Left lung (tissue), 10 donors: ENCODE measurements around the gene CDS2. TPM values are rescaled to one million over a fixed set of nuclear protein-coding genes. Genes with fewer than 3 reads are reported as not detected.
A peak's percentile ranks its signal among the peaks of the same experiment; 100 is the strongest.

ENCODE experiments used
- ATAC-seq: fragments of 200-7000 bp; cut with Tn5 transposase; one replicate; pipeline ENCODE4 v1.9.1; 2020; ENCODE audit warnings: moderate library complexity
- DNase-seq, 4 donors: peaks; one replicate each; pipeline ENCODE4 v3.0.0-alpha.2; 2013 to 2020
- H3K27ac ChIP-seq, 2 donors: fragments of 200-600 bp; sonication (generic) in 1 of 2; one replicate each; pipeline versions ENCODE4 v1.5.0 to v1.8.0; 2020 to 2021
- H3K27me3 ChIP-seq, 2 donors: fragments of 200-600 bp; sonication (generic) in 1 of 2; one replicate each; pipeline versions ENCODE4 v1.5.0 to v1.8.0; 2020 to 2021
- H3K36me3 ChIP-seq, 2 donors: fragments of 200-600 bp; sonication (generic) in 1 of 2; one replicate each; pipeline versions ENCODE4 v1.5.0 to v1.8.0; 2020 to 2021
- H3K4me1 ChIP-seq, 2 donors: fragments of 200-600 bp; one replicate each; pipeline ENCODE4 v1.8.0; 2021
- H3K4me3 ChIP-seq, 2 donors: fragments of 200-600 bp; sonication (generic) in 1 of 2; one replicate each; pipeline versions ENCODE4 v1.5.0 to v1.8.0; 2020 to 2021; ENCODE audit warnings: mild to moderate bottlenecking in 1 of 2
- H3K9me3 ChIP-seq, 2 donors: fragments of 200-600 bp; sonication (generic) in 1 of 2; one replicate each; pipeline versions ENCODE4 v1.5.0 to v1.8.0; 2020 to 2021
- intact Hi-C, 2 donors: fragments of 100-400 bp; cut with DNase I; formaldehyde crosslinking; loops; one replicate each; pipeline versions ENCODE4 v1.11.2 to v1.14.2; 2022
- polyA plus RNA-seq, 6 donors: library from polyadenylated mRNA; unstranded; fragments of 120-200 nt; gene quantifications; one replicate each; pipeline ENCODE4 v1.2.1, GENCODE V29; 2013; ENCODE audit not compliant: insufficient read length in 6 of 6
- total RNA-seq, 2 donors: library from RNA; stranded (reverse); fragmentation: NEBNext Ultra II Directional; extraction: Animal tissue kit (Norgen Biotek cat#: 25700); gene quantifications; one replicate each; pipeline ENCODE4 v1.2.1, GENCODE V29; 2021
- TF ChIP-seq, protein P1 (sequence below), 2 donors: fragments of 200-600 bp; sonication (generic) in 1 of 2; IDR thresholded peaks; one replicate each; pipeline versions ENCODE4 v1.5.0 to v1.8.0; 2021; ENCODE audit warnings: antibody characterized with exemption in 2 of 2
- donor health status: DM: no; HTN: yes; CAD: no.
- donor health status: DM: no; HTN: no; CAD: no.

The CDS2 gene
- total and polyA plus RNA-seq, 8 donors = 26.7 to 61.0 (median 30.4) TPM

DNA sequence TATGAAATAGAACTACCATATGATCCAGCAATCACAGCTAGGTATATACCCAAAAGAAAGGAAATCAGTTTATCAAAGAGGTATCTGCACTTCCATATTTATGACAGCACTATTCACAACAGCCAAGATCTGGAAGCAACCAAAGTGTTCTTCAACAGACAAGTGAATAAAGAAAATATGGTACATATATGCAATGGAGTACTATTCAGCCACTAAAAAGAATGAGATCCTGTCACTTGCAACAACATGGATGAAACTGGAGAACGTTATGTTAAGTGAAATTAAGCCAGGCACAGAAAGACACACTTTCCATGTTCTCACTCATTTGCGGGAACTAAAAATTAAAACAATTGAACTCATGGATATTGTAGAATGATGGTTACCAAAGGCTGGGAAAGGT, 22.3 kb upstream of the CDS2 start:
- intact Hi-C loops = loop anchor here in 1 of 2 donors (10.0 kb wide), 1 partner anchor 150 kb away; no protein-coding TSS in a partner anchor
- Histone ChIP-seq H3K9me3 (no peaks in the 10 kb centered on the region), H3K4me1 (peaks cover 0 to 8% of the 10 kb centered on the region in 2 donors), H3K4me3 (no peak overlapping the region), H3K27me3 (no peaks in the 10 kb centered on the region), H3K36me3 (peaks cover 3 to 96% of the 10 kb centered on the region in 2 donors), H3K27ac (no peak overlapping the region)
- DNase-seq (no peak), ATAC-seq (no peak)
- TF ChIP-seq, protein P1, sequence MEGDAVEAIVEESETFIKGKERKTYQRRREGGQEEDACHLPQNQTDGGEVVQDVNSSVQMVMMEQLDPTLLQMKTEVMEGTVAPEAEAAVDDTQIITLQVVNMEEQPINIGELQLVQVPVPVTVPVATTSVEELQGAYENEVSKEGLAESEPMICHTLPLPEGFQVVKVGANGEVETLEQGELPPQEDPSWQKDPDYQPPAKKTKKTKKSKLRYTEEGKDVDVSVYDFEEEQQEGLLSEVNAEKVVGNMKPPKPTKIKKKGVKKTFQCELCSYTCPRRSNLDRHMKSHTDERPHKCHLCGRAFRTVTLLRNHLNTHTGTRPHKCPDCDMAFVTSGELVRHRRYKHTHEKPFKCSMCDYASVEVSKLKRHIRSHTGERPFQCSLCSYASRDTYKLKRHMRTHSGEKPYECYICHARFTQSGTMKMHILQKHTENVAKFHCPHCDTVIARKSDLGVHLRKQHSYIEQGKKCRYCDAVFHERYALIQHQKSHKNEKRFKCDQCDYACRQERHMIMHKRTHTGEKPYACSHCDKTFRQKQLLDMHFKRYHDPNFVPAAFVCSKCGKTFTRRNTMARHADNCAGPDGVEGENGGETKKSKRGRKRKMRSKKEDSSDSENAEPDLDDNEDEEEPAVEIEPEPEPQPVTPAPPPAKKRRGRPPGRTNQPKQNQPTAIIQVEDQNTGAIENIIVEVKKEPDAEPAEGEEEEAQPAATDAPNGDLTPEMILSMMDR (IDR thresholded peaks at IDR 0.05) = no peak

DNA sequence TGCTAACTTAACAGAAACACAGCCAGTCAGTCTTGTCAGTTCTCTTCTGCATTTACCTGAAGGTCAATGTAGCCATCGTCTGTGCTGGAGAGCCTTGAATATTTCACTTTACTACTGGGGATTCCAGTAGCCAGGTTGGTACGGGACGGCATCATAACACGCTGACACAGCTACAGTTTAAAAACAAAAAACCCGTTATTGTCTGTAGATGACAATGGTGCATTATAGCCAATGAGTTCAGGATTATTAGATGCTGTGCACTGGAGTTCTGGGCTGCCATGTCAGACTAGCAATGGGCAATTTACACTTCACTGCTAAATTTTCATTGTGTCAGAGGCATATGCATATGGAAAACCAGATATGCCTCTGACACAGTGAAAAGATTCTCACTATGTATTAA, 17.5 kb upstream of the CDS2 start:
- no peaks in the 10 kb centered on the region for H3K9me3 ChIP-seq
- H3K27ac ChIP-seq = no peak overlapping the region
- H3K27me3 ChIP-seq = no peaks in the 10 kb centered on the region
- peaks cover 3 to 69% of the 10 kb centered on the region in 2 donors for H3K36me3 ChIP-seq
- DNase-seq (no peak), ATAC-seq (no peak)
- no peak overlapping the region for H3K4me3 ChIP-seq
- peaks cover 6 to 18% of the 10 kb centered on the region in 2 donors for H3K4me1 ChIP-seq
- intact Hi-C loops = loop anchor here in 1 of 2 donors (10.0 kb wide), 1 partner anchor 154 kb away; no protein-coding TSS in a partner anchor
- TF ChIP-seq, protein P1 (IDR thresholded peaks at IDR 0.05) = no peak

- DNase-seq = no peak
- H3K4me1 ChIP-seq = peaks cover 11 to 32% of the 10 kb centered on the region in 2 donors
- peak overlapping the region; percentile 71 to 77 for H3K4me3 ChIP-seq
- H3K9me3 ChIP-seq = no peaks in the 10 kb centered on the region
- TF ChIP-seq, protein P1 (IDR thresholded peaks at IDR 0.05) = no peak
- no peaks in the 10 kb centered on the region for H3K27me3 ChIP-seq
- peaks cover 0 to 58% of the 10 kb centered on the region in 2 donors for H3K36me3 ChIP-seq
- intact Hi-C loops = no loop called here
- no peak for ATAC-seq
- H3K27ac ChIP-seq = peak overlapping the region; percentile 93 to 97
Measured at GRCh38 chr20:5113615-5113986, 13.2 kb upstream of the CDS2 start.

DNA sequence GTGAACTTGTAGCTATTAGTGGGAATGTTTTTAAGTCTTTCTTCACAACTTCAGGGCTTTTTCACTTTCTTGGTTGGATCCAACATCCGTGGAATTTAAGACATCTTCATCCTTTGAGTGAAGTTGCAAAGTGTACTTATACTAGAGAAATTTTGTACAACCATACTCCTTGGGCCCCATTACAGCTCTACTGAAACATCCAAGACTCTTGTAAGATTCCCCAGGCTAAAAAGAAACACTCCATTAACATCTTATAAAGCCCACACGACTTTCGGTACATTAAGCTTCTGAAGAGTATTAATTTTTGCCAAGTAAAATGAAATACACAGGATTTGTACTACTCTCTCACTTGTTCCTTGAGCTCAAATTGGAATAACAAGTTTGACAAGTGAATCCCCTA, 12.4 kb upstream of the CDS2 start:
- no peaks in the 10 kb centered on the region for H3K27me3 ChIP-seq
- no peak overlapping the region for H3K27ac ChIP-seq
- H3K36me3 ChIP-seq = peaks cover 0 to 50% of the 10 kb centered on the region in 2 donors
- intact Hi-C loops = no loop called here
- H3K4me3 ChIP-seq = no peak overlapping the region
- TF ChIP-seq, protein P1 (IDR thresholded peaks at IDR 0.05) = no peak
- H3K9me3 ChIP-seq = no peaks in the 10 kb centered on the region
- ATAC-seq = no peak
- H3K4me1 ChIP-seq = peaks cover 16 to 38% of the 10 kb centered on the region in 2 donors
- no peak for DNase-seq

DNA sequence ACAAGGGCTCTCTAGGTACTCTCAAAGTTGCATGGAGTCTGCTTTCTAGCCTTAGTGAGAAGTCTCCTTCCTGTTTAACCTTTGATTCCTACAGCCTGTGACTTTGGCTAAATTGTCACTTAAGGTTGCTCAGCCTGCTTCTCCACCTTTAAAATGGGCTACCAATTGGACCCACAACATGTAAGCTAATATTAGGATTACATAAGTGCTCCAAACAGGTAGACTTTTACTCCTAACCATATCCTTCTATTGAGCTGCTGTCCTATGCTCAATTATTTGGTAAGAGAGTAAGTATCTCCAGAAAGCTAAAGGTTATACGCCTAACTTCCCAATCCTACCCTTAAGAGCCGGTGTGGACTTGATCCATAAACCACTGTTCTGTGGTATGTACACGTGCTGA, 9.9 kb upstream of the CDS2 start:
- no peak overlapping the region for H3K27ac ChIP-seq
- peaks cover 12 to 34% of the 10 kb centered on the region in 2 donors for H3K4me1 ChIP-seq
- H3K36me3 ChIP-seq = peaks cover 0 to 31% of the 10 kb centered on the region in 2 donors
- intact Hi-C loops = no loop called here
- H3K4me3 ChIP-seq = no peak overlapping the region
- TF ChIP-seq, protein P1 (IDR thresholded peaks at IDR 0.05) = no peak
- H3K27me3 ChIP-seq = no peaks in the 10 kb centered on the region
- ATAC-seq = no peak
- no peak for DNase-seq
- H3K9me3 ChIP-seq = no peaks in the 10 kb centered on the region
